Right lobe of liver (tissue), 6 donors: ENCODE data around the gene CD244. TPM values are rescaled to one million over a fixed set of nuclear protein-coding genes. Genes with fewer than 3 reads are reported as not detected.

ENCODE experiments used
- ATAC-seq, 4 donors: fragments of 200-7000 bp; cut with Tn5 transposase; one replicate each; pipeline ENCODE4 v1.9.1; 2020; ENCODE audit warnings: mild to moderate bottlenecking in 4 of 4, moderate library complexity in 4 of 4
- DNase-seq, 3 donors: peaks; one replicate each; pipeline ENCODE4 v3.0.0-alpha.2; 2020
- H3K27ac ChIP-seq, 3 donors: fragments of 200-600 bp; one replicate each; pipeline ENCODE4 v1.8.0; 2022
- H3K27me3 ChIP-seq, 2 donors: fragments of 200-600 bp; one replicate each; pipeline ENCODE4 v1.8.0; 2022
- H3K36me3 ChIP-seq, 4 donors: fragments of 200-600 bp; sonication (generic) in 1 of 4; one replicate each; pipeline versions ENCODE4 v1.5.1 to v1.8.0; 2017 to 2022; ENCODE audit warnings: control low read depth in 1 of 4
- H3K4me1 ChIP-seq, 4 donors: fragments of 200-600 bp; sonication (generic) in 1 of 4; one replicate each; pipeline versions ENCODE4 v1.5.1 to v1.8.0; 2017 to 2022; ENCODE audit warnings: control low read depth in 1 of 4
- H3K4me3 ChIP-seq, 3 donors: fragments of 200-600 bp; one replicate each; pipeline ENCODE4 v1.8.0; 2022
- H3K9me3 ChIP-seq, 4 donors: fragments of 200-600 bp; sonication (generic) in 1 of 4; one replicate each; pipeline versions ENCODE4 v1.5.1 to v1.8.0; 2017 to 2022; ENCODE audit warnings: control low read depth in 1 of 4
- CTCF ChIP-seq, 4 donors: fragments of 200-600 bp in 3 of 4; fragments of 450-650 bp in 1 of 4; IDR thresholded peaks; one replicate each; pipeline versions ENCODE4 v1.5.1 to v1.8.0; 2016 to 2022; ENCODE audit warnings: antibody characterized with exemption in 4 of 4, mild to moderate bottlenecking in 2 of 4
- POLR2A ChIP-seq: fragments of 450-650 bp; IDR thresholded peaks from one replicate; pipeline ENCODE4 v1.6.1; 2017; ENCODE audit warnings: antibody characterized with exemption, mild to moderate bottlenecking
- WGBS: methylation state at CpG from one replicate; pipeline ENCODE4 v1.1.6; 2018; ENCODE audit warnings: low coverage, low lambda C conversion rate; ENCODE audit not compliant: insufficient coverage; ENCODE audit errors: missing lambda C conversion rate; 5-methylcytosine and 5-hydroxymethylcytosine counted together
- intact Hi-C, 2 donors: fragments of 100-400 bp; cut with DNase I; formaldehyde crosslinking; loops; one replicate each; pipeline versions ENCODE4 v1.11.2 to v1.14.1; 2022
- total RNA-seq, 6 experiments: library from RNA; depleted of rRNA in 2 of 6; stranded (reverse); fragments of >200 nt in 2 of 6; fragmentation: NEBNext Ultra II Directional in 3 of 6; extraction: Animal tissue kit (Norgen Biotek cat#: 25700) in 3 of 6; gene quantifications; one replicate each; pipeline versions ENCODE4 v1.1.0 to v1.2.4, GENCODE V29; 2016 to 2023
- donor health status: DM: no; HTN: yes; CAD: no.
- donor health status: DM: no; HTN: no; CAD: no.
- donor health status: DM: no; HTN: no; CAD: no.
- donor health status: DM: no; HTN: yes; CAD: no.
- donor health status: DM: no; HTN: yes; CAD: no.

The CD244 gene
- total RNA-seq, 6 experiments from 2014 or later: 0.88 to 2.0 (median 1.2) TPM

- H3K4me1 ChIP-seq: no peaks in the 10 kb centered on the region
- ATAC-seq (no peak), DNase-seq (no peak)
- H3K9me3 ChIP-seq: no peaks in the 10 kb centered on the region
- no peaks in the 10 kb centered on the region for H3K36me3 ChIP-seq
- no peak overlapping the region for H3K4me3 ChIP-seq
- H3K27ac ChIP-seq: no peak overlapping the region
- intact Hi-C loops: no loop called here
- no peaks in the 10 kb centered on the region for H3K27me3 ChIP-seq
- no peak for TF ChIP-seq CTCF (IDR thresholded peaks at IDR 0.05)
- no peak for TF ChIP-seq POLR2A
- 42% methylated on average over 5 of the region's 9 CpGs for WGBS
These were observed 44.3 kb downstream of the CD244 start for GRCh38 chr1:160818207-160818937.

- no peak overlapping the region for H3K27ac ChIP-seq
- WGBS: 78% methylated on average over 5 of the region's 8 CpGs
These were observed 47.8 kb downstream of the CD244 start for GRCh38 chr1:160814856-160815255.

GRCh38 chr1:160814316-160814715 lies 48.4 kb downstream of the CD244 start:
- no peak for TF ChIP-seq POLR2A
- TF ChIP-seq CTCF (IDR thresholded peaks at IDR 0.05): no peak
- ATAC-seq: no peak
- Histone ChIP-seq H3K27me3 (no peaks in the 10 kb centered on the region), H3K36me3 (no peaks in the 10 kb centered on the region), H3K4me1 (no peaks in the 10 kb centered on the region), H3K4me3 (no peak overlapping the region), H3K9me3 (no peaks in the 10 kb centered on the region), H3K27ac (no peak overlapping the region)
- 61% methylated on average over 2 of the region's 6 CpGs for WGBS
- no peak for DNase-seq
- intact Hi-C loops: no loop called here

More at GRCh38 chr1:160814856-160815255, 47.8 kb downstream of the CD244 start:
- Histone ChIP-seq H3K36me3 (no peaks in the 10 kb centered on the region), H3K27me3 (no peaks in the 10 kb centered on the region), H3K4me3 (no peak overlapping the region), H3K4me1 (no peaks in the 10 kb centered on the region), H3K9me3 (no peaks in the 10 kb centered on the region)
- DNase-seq: no peak
- ATAC-seq: no peak
- intact Hi-C loops: no loop called here
- TF ChIP-seq POLR2A (no peak), CTCF (IDR thresholded peaks at IDR 0.05) (no peak)

GRCh38 chr1:160813215-160813614 lies 49.5 kb downstream of the CD244 start:
- 78% methylated on average over 2 of the region's 7 CpGs for WGBS
- no peak for DNase-seq

More at GRCh38 chr1:160813215-160813614, 49.5 kb downstream of the CD244 start:
- Histone ChIP-seq H3K4me3 (no peak overlapping the region), H3K36me3 (no peaks in the 10 kb centered on the region), H3K9me3 (no peaks in the 10 kb centered on the region), H3K27ac (no peak overlapping the region), H3K27me3 (no peaks in the 10 kb centered on the region), H3K4me1 (no peaks in the 10 kb centered on the region)
- TF ChIP-seq POLR2A (no peak), CTCF (IDR thresholded peaks at IDR 0.05) (no peak)
- intact Hi-C loops: no loop called here
- peak in 1 of 4 donors; percentile 42 for ATAC-seq
